HG03378 (cell line): Measurements from ENCODE around the gene TNNT1.

Source experiments
- ATAC-seq: cut with Tn5 transposase; IDR thresholded peaks from one replicate; pipeline ENCODE4 v1.9.1; 2021; ENCODE audit warnings: mild to moderate bottlenecking, moderate library complexity; ENCODE audit not compliant: unreplicated experiment

Gene TNNT1

DNA sequence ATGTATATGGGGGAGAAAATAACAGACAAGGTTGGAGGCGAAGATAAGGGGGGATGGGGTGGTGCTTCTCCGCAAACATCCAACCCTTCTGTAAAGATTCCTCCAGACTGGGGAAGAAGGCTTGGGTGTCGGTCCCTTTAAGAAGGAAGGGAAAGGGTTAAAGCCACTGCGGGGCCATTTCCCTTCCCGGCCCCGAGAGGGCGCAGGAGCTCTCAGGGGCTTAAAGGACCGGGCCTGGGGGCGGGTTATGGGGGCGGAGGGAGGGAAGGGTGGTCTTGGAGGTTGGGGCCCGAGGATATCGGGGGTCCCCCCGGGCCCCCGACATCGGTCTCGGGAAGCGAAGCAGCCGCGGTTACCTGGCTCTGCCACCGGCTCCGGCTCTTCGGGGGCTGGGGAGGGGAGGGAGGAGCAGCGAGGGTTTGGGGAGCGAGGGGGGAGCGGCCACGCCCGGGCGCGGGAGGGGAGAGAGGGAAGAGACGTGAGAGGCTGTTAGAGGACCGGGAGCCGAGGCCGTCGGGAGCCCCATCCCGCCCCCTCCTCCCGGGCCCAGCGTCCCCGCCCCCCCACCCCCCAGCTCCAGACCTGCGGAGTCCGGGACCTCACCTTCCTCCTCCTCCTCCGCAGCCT is 2.8 kb downstream of the TNNT1 start:
- no peak for ATAC-seq

DNA sequence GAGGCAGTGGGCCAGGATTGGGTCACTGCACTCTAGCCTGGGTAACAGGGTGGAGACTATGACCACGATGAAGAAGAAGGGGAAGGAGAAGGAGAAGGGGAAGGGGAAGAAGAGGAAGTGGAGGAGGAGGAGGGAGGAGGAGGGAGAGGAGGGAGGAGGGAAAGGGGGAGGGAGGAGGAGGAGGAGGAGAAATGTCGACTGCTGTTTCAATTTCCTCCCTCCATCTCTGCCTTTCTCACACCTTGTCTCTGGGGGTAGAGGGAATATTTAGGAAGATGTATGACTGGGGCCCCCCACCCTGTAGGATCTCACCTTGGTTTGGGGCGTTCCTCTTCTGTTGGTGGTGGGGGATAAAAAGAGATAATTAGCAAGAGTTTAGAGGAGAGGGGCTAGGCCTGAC is 3.8 kb downstream of the TNNT1 start:
- no peak for ATAC-seq

- no peak for ATAC-seq
These were observed 7.3 kb downstream of the TNNT1 start for GRCh38 chr19:55141696-55142095.

DNA sequence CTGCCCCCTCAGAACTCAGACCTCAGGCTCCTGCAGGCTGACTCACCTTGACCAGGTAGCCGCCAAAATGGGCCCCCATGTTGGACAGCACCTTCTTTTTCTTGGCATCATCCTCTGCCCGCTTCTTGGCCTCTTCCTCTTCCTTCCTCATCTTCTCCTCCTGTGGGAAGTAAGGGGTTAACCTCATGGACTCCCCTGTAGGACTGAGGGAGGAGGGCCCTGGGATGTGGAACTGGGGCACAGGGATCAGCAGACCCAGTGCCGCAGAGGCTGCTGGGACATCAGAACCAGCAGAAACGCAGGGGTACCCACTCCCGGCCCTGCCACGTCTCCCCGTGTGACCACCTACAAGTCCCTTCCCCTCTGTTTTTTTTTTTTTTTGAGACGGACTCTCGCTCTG is 11.1 kb downstream of the TNNT1 start:
- ATAC-seq = no peak

DNA sequence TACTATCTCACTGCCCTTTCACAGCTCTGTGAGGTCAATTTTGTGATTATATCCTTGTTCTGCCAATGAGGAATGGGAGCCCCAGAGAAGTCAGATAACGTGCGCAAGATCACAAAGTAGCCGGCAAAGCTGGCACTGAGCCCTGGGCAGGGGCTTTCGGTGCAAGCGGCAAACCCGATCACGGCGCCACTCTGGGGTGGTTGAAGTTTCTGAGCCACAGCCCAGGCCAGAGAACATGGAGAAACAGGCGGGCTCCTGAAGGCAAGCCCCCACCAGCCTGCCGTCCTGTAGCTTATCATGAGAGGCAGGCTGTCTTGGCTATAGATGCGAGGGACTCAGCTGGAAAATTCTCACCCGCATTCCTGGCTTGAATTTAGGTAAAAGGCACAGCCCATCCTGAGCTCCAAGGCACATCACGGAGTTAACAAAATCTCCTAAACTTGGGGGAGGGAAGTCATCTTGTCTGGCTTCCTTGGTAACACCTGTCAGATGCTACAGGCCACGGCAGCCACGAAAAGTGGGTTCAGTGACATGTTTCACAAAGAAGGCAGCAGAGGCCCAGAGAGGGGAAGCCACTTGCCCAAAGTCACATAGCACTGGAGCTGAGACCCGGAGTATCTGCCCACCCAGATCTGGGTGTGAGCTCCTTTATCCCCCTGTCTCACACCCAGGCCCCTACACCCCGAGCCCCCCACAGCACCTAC is 12.5 kb downstream of the TNNT1 start:
- no peak for ATAC-seq

GRCh38 chr19:55134736-55135135 is 14.3 kb downstream of the TNNT1 start:
- no peak for ATAC-seq

- no peak for ATAC-seq
These were observed 15.2 kb downstream of the TNNT1 start for GRCh38 chr19:55133639-55134444.

- ATAC-seq = no peak
These were observed 16.4 kb downstream of the TNNT1 start for GRCh38 chr19:55132453-55133129.

DNA sequence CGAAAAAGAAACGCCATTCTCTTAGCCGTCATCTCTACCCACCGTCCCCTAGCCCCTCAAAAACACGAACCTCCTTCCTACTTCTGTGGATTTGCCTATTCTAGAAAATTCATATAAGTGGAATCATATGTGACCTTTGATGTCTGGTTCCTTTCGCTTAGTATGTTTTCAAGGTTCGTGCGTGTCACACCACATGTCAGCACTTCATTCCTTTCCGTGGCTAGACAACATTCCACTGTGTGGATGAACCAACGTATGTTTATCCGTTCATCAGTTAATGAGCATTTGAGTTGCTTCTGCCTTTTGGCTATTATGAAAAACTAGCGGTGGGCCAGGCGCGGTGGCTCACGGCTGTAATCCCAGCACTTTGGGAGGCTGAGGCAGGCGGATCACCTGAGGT is 17.6 kb downstream of the TNNT1 start:
- no peak for ATAC-seq

GRCh38 chr19:55119053-55119452 is 30.0 kb downstream of the TNNT1 start:
- ATAC-seq = no peak

GRCh38 chr19:55118401-55118991 is 30.5 kb downstream of the TNNT1 start:
- no peak for ATAC-seq

GRCh38 chr19:55117663-55118391 is 31.2 kb downstream of the TNNT1 start:
- peak; percentile 80 for ATAC-seq

DNA sequence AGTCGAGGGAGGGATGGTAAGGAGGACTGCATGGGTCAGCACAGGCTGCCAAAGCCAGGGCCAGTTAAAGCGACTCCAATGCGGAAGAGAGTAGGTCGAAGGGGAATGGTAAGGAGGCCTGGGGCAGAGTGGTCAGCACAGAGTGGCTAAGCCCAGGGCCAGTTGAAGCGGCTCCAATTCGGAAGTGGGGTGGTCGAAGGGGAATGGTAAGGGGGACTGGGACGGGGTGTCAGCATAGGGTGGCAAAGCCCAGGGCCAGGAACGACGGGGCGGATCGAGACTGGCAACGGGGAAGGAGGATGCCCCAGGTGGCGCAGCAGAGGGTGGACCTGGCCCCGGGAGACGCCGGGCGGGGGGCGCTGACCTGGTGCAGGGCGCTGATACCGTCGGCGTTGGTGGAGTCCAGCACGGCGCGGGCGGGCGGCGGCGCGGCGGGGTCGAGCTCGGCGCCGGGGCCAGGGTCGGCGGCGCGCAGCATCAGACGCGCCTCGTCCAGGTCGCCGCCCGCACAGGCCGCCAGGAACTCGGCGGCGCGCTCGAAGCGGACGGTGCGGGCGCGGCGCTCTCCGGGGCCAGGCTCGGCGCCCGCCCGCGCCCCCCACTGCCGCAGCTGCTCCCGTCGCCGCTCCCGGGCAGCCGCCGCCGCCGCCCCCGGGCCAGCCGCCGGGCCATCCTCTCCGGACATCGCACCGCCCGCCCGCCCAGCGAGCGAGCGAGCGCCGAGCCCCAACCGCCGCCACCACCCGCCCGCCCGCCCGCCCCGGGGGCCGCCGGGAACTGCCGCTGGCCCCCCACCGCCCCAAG is 31.9 kb downstream of the TNNT1 start, which contains the start of gene PPP1R12C:
PPP1R12C (minus strand) TSS at position 779 of the 804 bp plus-strand sequence; CDS start at position 685, 94 bp downstream.
- no peak for ATAC-seq

- ATAC-seq = no peak
These were observed 32.7 kb downstream of the TNNT1 start for GRCh38 chr19:55116232-55116858.

GRCh38 chr19:55115446-55116065 is 33.5 kb downstream of the TNNT1 start:
- ATAC-seq = no peak

DNA sequence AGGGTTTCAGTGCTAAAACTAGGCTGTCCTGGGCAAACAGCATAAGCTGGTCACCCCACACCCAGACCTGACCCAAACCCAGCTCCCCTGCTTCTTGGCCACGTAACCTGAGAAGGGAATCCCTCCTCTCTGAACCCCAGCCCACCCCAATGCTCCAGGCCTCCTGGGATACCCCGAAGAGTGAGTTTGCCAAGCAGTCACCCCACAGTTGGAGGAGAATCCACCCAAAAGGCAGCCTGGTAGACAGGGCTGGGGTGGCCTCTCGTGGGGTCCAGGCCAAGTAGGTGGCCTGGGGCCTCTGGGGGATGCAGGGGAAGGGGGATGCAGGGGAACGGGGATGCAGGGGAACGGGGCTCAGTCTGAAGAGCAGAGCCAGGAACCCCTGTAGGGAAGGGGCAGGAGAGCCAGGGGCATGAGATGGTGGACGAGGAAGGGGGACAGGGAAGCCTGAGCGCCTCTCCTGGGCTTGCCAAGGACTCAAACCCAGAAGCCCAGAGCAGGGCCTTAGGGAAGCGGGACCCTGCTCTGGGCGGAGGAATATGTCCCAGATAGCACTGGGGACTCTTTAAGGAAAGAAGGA is 34.4 kb downstream of the TNNT1 start:
- ATAC-seq = no peak

GRCh38 chr19:55113570-55114039 is 35.4 kb downstream of the TNNT1 start:
- no peak for ATAC-seq
